HL-60 (cell line): ENCODE data around the gene YDJC.
"Not testable (repeated sequence)": the region's sequence is repeated elsewhere in the genome, so short reads cannot be mapped to it uniquely, and the experiment has no call there.

ENCODE experiments used
- DNase-seq, 2 experiments: peaks; one replicate each; pipeline ENCODE4 v3.0.0-alpha.2; 2010 to 2020; ENCODE audit warnings: low read depth in 1 of 2, low spot score in 1 of 2
- H3K27ac ChIP-seq: fragments of 250-450 bp; sonication (Bioruptor Pico); replicated peaks from 2 replicates; pipeline ENCODE4 v1.5.1; 2020; ENCODE audit warnings: mild to moderate bottlenecking, moderate library complexity
- H3K27me3 ChIP-seq: fragments of 250-450 bp; sonication (Bioruptor Pico); 2 replicates; pipeline ENCODE4 v1.5.1; 2021; ENCODE audit warnings: mild to moderate bottlenecking, moderate library complexity; ENCODE audit not compliant: insufficient read depth, poor library complexity, severe bottlenecking
- H3K4me3 ChIP-seq: replicated peaks from 2 replicates; pipeline ENCODE4 v1.5.1; 2011; ENCODE audit warnings: mild to moderate bottlenecking, control low read depth, low read length; ENCODE audit not compliant: insufficient read depth
- CTCF ChIP-seq: IDR thresholded peaks from one replicate; pipeline ENCODE4 v1.5.1; 2011; ENCODE audit warnings: low read length, control low read depth, inconsistent platforms; ENCODE audit not compliant: insufficient read depth
- GABPA ChIP-seq: IDR thresholded peaks from 2 replicates; pipeline ENCODE4 v1.6.1; 2012; ENCODE audit warnings: low read depth
- POLR2AphosphoS5 ChIP-seq: IDR thresholded peaks from 2 replicates; pipeline ENCODE4 v1.6.1; 2012; ENCODE audit warnings: low read depth
- REST ChIP-seq: IDR thresholded peaks from 2 replicates; pipeline ENCODE4 v1.6.1; 2012; ENCODE audit warnings: low read depth; ENCODE audit not compliant: insufficient replicate concordance
- SPI1 ChIP-seq: IDR thresholded peaks from 2 replicates; pipeline ENCODE4 v1.6.1; 2012; ENCODE audit warnings: low read depth, mild to moderate bottlenecking, borderline replicate concordance

YDJC gene

GRCh38 chr22:21650280-21650679, 20.5 kb upstream of the YDJC start:
- TF ChIP-seq SPI1 (no peak), GABPA (no peak), REST (no peak), POLR2AphosphoS5 (no peak)
- H3K27ac ChIP-seq = no peak overlapping the region
- no peak overlapping the region for H3K4me3 ChIP-seq

GRCh38 chr22:21646608-21647590, 17.1 kb upstream of the YDJC start:
- Histone ChIP-seq H3K27ac (no peak overlapping the region), H3K27me3 (no peaks in the 10 kb centered on the region), H3K4me3 (no peak overlapping the region)
- no peak for TF ChIP-seq POLR2AphosphoS5
- TF ChIP-seq REST = no peak
- TF ChIP-seq CTCF = peak; percentile 79
- TF ChIP-seq SPI1 = peak; percentile 25; the same call in 1 of the 2 replicates
- TF ChIP-seq GABPA = no peak
- DNase-seq = peak in 1 of 2 experiments; percentile 82

More at GRCh38 chr22:21650280-21650679, 20.5 kb upstream of the YDJC start:
- no peaks in the 10 kb centered on the region for H3K27me3 ChIP-seq
- no peak for DNase-seq

GRCh38 chr22:21645513-21645912, 15.7 kb upstream of the YDJC start:
- H3K27me3 ChIP-seq, H3K27ac ChIP-seq, DNase-seq, H3K4me3 ChIP-seq: not testable (repeated sequence)

GRCh38 chr22:21643533-21644357, 13.9 kb upstream of the YDJC start:
- TF ChIP-seq SPI1 (no peak), CTCF (peak; percentile 23)
- peak overlapping the region; percentile 64 for H3K4me3 ChIP-seq
- no peaks in the 10 kb centered on the region for H3K27me3 ChIP-seq
- H3K27ac ChIP-seq = no peak overlapping the region
- DNase-seq = no peak
